Activated CD8-positive, alpha-beta memory T cell treated with anti-CD3 and anti-CD28 coated beads for 24 hours (primary cell): ENCODE data around the gene TRPM2.
"Not testable (repeated sequence)": the region's sequence is repeated elsewhere in the genome, so short reads cannot be mapped to it uniquely, and the experiment has no call there.

ENCODE experiments used
- DNase-seq: peaks from one replicate; pipeline ENCODE4 v3.0.0-alpha.2; 2020

TRPM2 gene

GRCh38 chr21:44354775-44355771, 1.7 kb downstream of the TRPM2 start:
- no peak for DNase-seq

- DNase-seq, result no peak
These were observed 2.7 kb downstream of the TRPM2 start for GRCh38 chr21:44356160-44356559.

GRCh38 chr21:44356636-44357035, 3.2 kb downstream of the TRPM2 start:
- DNase-seq, result no peak

- DNase-seq, result no peak
These were observed 3.8 kb downstream of the TRPM2 start for GRCh38 chr21:44357064-44357837.

- DNase-seq, result no peak
These were observed 6.0 kb downstream of the TRPM2 start for GRCh38 chr21:44359396-44359795.

GRCh38 chr21:44360159-44360558, 6.7 kb downstream of the TRPM2 start:
- DNase-seq, result no peak

- DNase-seq, result not testable (repeated sequence)
These were observed 8.5 kb downstream of the TRPM2 start for GRCh38 chr21:44361903-44362302.

- no peak for DNase-seq
These were observed 9.9 kb downstream of the TRPM2 start for GRCh38 chr21:44363278-44363677.

GRCh38 chr21:44364151-44365053, 11.0 kb downstream of the TRPM2 start:
- DNase-seq, result no peak

GRCh38 chr21:44365251-44365966, 12.0 kb downstream of the TRPM2 start:
- no peak for DNase-seq

- DNase-seq, result no peak
These were observed 12.7 kb downstream of the TRPM2 start for GRCh38 chr21:44365967-44366585.

- DNase-seq, result no peak
These were observed 13.3 kb downstream of the TRPM2 start for GRCh38 chr21:44366586-44367211.

- no peak for DNase-seq
These were observed 15.5 kb downstream of the TRPM2 start for GRCh38 chr21:44368711-44369446.

- peak; percentile 46 for DNase-seq
These were observed 16.8 kb downstream of the TRPM2 start for GRCh38 chr21:44370027-44370735.

GRCh38 chr21:44370786-44371410, 17.5 kb downstream of the TRPM2 start:
- DNase-seq, result peak; percentile 38

GRCh38 chr21:44371596-44371995, 18.2 kb downstream of the TRPM2 start:
- peak; percentile 35 for DNase-seq

GRCh38 chr21:44372616-44373015, 19.2 kb downstream of the TRPM2 start:
- peak; percentile 24 for DNase-seq

GRCh38 chr21:44374601-44375280, 21.3 kb downstream of the TRPM2 start:
- no peak for DNase-seq

GRCh38 chr21:44375281-44375651, 21.8 kb downstream of the TRPM2 start:
- no peak for DNase-seq
